OCI-LY3 (cell line): ENCODE measurements around the gene POP4.

ENCODE experiments used
- H2AFZ ChIP-seq: fragments of 200-600, 300-600 bp; shearing (Covaris generic); 2 replicates; pipeline ENCODE4 v1.6.0; 2014; ENCODE audit warnings: antibody characterized with exemption, low read depth, low read length
- H3K27ac ChIP-seq: fragments of 200-600, 300-600 bp; sonication (generic); 2 replicates; pipeline ENCODE4 v1.5.1; 2014; ENCODE audit warnings: mild to moderate bottlenecking, low read length, moderate library complexity, mixed read lengths
- H3K27me3 ChIP-seq: fragments of 200-600, 300-600 bp; sonication (generic); 2 replicates; pipeline ENCODE4 v1.6.1; 2014; ENCODE audit warnings: low read depth, low read length, mixed read lengths
- H3K36me3 ChIP-seq: fragments of 200-600, 300-600 bp; sonication (generic); replicated peaks from 2 replicates; pipeline ENCODE3; 2014; ENCODE audit warnings: low read depth, low read length, mixed read lengths
- H3K4me1 ChIP-seq: fragments of 300-600, 200-600 bp; sonication (generic); 2 replicates; pipeline ENCODE4 v1.6.1; 2014; ENCODE audit warnings: low read length, mixed read lengths
- H3K4me2 ChIP-seq: fragments of 200-600, 300-600 bp; sonication (generic); 2 replicates; pipeline ENCODE4 v1.6.1; 2014; ENCODE audit warnings: low read length, mixed read lengths
- H3K4me3 ChIP-seq: fragments of 300-600, 200-600 bp; sonication (generic); 2 replicates; pipeline ENCODE4 v1.5.1; 2014; ENCODE audit warnings: antibody characterized with exemption, mild to moderate bottlenecking, low read length, moderate library complexity
- H3K79me2 ChIP-seq: fragments of 300-600, 200-600 bp; shearing (Covaris generic); 2 replicates; pipeline ENCODE4 v1.6.1; 2014; ENCODE audit warnings: mild to moderate bottlenecking, low read length, mixed read lengths
- H3K9ac ChIP-seq: fragments of 300-600, 200-600 bp; shearing (Covaris generic); 2 replicates; pipeline ENCODE4 v1.6.0; 2014; ENCODE audit warnings: mild to moderate bottlenecking, low read length, moderate library complexity
- H3K9me3 ChIP-seq: fragments of 200-600, 300-600 bp; shearing (Covaris generic); 2 replicates; pipeline ENCODE4 v1.6.1; 2014; ENCODE audit warnings: low read length, mixed read lengths; ENCODE audit not compliant: insufficient read depth
- H4K20me1 ChIP-seq: fragments of 200-600, 300-600 bp; sonication (generic); 2 replicates; pipeline ENCODE4 v1.6.1; 2016; ENCODE audit warnings: low read length, mixed read lengths; ENCODE audit not compliant: insufficient read depth
- EZH2phosphoT487 ChIP-seq: fragments of 200-600 bp; shearing (Covaris generic); IDR thresholded peaks from 2 replicates; pipeline ENCODE4 v1.6.1; 2018; ENCODE audit warnings: antibody characterized with exemption, mixed run types, low read depth
- TF ChIP-seq, protein P1 (sequence below): fragments of 200-600, 300-600 bp; sonication (generic); IDR thresholded peaks from 2 replicates; pipeline ENCODE4 v1.5.1; 2014; ENCODE audit warnings: antibody characterized with exemption, low read length, low read depth

Gene POP4

DNA sequence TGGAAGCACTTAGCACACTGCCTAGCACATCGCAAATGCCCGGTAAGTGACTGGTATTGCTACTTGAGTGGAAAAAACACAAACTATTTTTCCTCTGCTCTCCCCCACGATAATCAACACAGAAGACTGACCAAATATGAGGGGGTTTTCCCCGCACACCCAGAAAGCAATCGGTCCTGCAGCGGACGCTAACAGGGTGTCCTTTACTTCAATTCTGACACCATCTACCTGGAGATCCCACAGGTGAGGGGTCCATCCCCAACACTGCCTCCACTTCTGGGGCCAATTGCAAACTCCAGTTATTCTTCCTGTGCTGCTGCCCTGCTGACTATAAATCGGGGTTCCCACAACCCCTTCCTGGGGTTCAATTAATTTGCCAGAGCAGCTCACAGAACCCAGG is 33.0 kb downstream of the POP4 start:
- H3K4me3 ChIP-seq, result no peak overlapping the region
- H3K9ac ChIP-seq, result no peak overlapping the region
- H3K27ac ChIP-seq, result no peak overlapping the region
- no peak overlapping the region for H3K4me2 ChIP-seq
- no peak overlapping the region for H2AFZ ChIP-seq
- H3K36me3 ChIP-seq, result no peaks in the 10 kb centered on the region
- no peaks in the 10 kb centered on the region for H3K9me3 ChIP-seq
- TF ChIP-seq EZH2phosphoT487, result no peak
- TF ChIP-seq, protein P1, sequence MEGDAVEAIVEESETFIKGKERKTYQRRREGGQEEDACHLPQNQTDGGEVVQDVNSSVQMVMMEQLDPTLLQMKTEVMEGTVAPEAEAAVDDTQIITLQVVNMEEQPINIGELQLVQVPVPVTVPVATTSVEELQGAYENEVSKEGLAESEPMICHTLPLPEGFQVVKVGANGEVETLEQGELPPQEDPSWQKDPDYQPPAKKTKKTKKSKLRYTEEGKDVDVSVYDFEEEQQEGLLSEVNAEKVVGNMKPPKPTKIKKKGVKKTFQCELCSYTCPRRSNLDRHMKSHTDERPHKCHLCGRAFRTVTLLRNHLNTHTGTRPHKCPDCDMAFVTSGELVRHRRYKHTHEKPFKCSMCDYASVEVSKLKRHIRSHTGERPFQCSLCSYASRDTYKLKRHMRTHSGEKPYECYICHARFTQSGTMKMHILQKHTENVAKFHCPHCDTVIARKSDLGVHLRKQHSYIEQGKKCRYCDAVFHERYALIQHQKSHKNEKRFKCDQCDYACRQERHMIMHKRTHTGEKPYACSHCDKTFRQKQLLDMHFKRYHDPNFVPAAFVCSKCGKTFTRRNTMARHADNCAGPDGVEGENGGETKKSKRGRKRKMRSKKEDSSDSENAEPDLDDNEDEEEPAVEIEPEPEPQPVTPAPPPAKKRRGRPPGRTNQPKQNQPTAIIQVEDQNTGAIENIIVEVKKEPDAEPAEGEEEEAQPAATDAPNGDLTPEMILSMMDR, result no peak
- peaks cover 12% of the 10 kb centered on the region for H3K27me3 ChIP-seq
- H4K20me1 ChIP-seq, result no peaks in the 10 kb centered on the region
- H3K79me2 ChIP-seq, result no peaks in the 10 kb centered on the region
- H3K4me1 ChIP-seq, result no peaks in the 10 kb centered on the region

DNA sequence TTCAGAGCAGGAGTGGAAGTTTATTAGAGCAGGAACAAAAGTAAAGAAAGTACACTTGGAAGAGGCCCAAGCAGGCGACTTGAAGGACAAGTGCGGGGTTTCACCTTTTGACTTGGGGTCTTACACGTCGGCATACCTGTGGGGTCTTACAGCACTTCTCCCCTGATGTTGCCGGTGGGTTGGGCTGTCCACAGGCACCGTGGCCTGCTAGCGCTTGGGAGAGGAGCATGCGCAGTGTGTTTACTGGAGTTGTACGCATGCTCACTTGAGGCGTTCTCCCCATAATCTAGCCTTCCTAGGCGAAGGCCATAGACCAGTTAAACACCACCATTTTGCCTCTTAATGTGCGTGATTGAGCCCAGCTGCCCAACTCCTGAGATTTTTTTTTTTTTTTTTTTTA is 34.1 kb downstream of the POP4 start:
- Histone ChIP-seq H3K4me3 (no peak overlapping the region), H4K20me1 (no peaks in the 10 kb centered on the region), H3K9ac (no peak overlapping the region), H3K4me1 (no peaks in the 10 kb centered on the region), H3K27me3 (peaks cover 16% of the 10 kb centered on the region), H3K9me3 (no peaks in the 10 kb centered on the region), H3K4me2 (no peak overlapping the region), H3K79me2 (no peaks in the 10 kb centered on the region), H2AFZ (no peak overlapping the region), H3K36me3 (no peaks in the 10 kb centered on the region), H3K27ac (no peak overlapping the region)
- TF ChIP-seq, protein P1, result no peak
- TF ChIP-seq EZH2phosphoT487, result no peak

DNA sequence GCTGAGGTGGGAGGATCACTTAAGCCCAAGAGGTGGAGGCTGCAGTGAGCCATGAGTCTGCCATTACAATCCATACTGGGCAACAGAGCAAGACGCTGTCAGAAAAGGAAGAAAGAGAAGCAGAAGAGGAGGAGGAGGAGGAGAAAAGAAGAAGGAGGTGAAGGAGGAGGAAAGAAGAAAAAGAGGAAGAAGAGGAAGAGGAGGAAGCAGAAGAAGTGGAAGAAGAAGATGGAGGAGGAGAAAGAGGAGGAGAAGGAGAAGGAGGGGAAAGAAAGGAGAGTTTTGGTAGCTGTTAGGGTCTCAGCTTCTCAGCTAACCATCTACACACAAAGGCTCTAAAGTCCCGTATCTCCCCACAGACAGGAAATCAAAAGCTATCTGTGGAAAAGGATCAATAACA is 35.5 kb downstream of the POP4 start:
- H3K27me3 ChIP-seq, result peaks cover 27% of the 10 kb centered on the region
- no peaks in the 10 kb centered on the region for H3K9me3 ChIP-seq
- H3K9ac ChIP-seq, result no peak overlapping the region
- H3K4me1 ChIP-seq, result no peaks in the 10 kb centered on the region
- no peaks in the 10 kb centered on the region for H4K20me1 ChIP-seq
- H3K4me3 ChIP-seq, result no peak overlapping the region
- no peaks in the 10 kb centered on the region for H3K36me3 ChIP-seq
- no peak overlapping the region for H3K4me2 ChIP-seq
- H3K79me2 ChIP-seq, result no peaks in the 10 kb centered on the region
- H2AFZ ChIP-seq, result no peak overlapping the region
- no peak for TF ChIP-seq EZH2phosphoT487
- TF ChIP-seq, protein P1, result no peak
- H3K27ac ChIP-seq, result no peak overlapping the region

DNA sequence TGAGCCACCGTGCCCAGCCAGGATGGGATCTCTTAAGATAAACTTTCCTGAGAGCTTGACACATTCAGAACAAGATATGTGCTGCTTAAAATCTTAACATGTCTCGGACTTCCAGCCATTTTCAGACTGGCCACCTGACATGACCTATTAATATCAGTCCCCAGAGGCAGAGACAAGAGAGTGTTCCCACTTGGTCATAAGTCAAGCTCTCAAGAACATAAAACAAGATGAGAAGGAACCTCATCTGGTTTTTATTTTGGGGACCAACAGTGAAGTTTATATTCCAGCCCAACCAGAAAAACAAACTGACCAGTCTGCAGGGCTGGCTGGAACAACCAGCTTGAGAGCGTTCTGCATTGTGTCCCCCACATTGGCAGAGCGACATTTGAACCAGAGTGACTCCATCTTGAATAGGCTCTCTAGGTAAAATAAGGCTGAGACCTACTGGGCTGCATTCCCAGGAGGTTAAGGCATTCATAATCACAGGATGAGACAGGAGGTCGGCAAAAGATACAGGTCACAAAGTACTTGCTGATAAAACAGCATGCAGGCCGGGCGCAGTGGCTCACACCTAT is 37.4 kb downstream of the POP4 start:
- Histone ChIP-seq H3K27me3 (peaks cover 27% of the 10 kb centered on the region), H3K9me3 (no peaks in the 10 kb centered on the region), H3K4me3 (no peak overlapping the region), H3K36me3 (no peaks in the 10 kb centered on the region), H2AFZ (no peak overlapping the region), H3K9ac (no peak overlapping the region), H4K20me1 (no peaks in the 10 kb centered on the region), H3K79me2 (no peaks in the 10 kb centered on the region), H3K4me1 (no peaks in the 10 kb centered on the region), H3K27ac (no peak overlapping the region), H3K4me2 (no peak overlapping the region)
- TF ChIP-seq, protein P1, result no peak
- TF ChIP-seq EZH2phosphoT487, result no peak
